Measurements from ENCODE around the gene TAGLN.

Gene TAGLN

GRCh38 chr11:117222991-117223740, 24.0 kb downstream of the TAGLN start:
- no peak overlapping the region for H2AFZ ChIP-seq (ENCODE audit: low read length)
- H3K4me2 ChIP-seq (ENCODE audit: low read depth, low read length): no peak overlapping the region
- no peak overlapping the region for H3K9ac ChIP-seq (ENCODE audit: low read length)
- no peak for DNase-seq
- H3K9me3 ChIP-seq (replicated peaks; ENCODE audit: insufficient read depth, low read length): no peaks in the 10 kb centered on the region
- no peaks in the 10 kb centered on the region for H3K27me3 ChIP-seq (replicated peaks; ENCODE audit: insufficient read depth, low read length)
- no peaks in the 10 kb centered on the region; the same call in 1 of the 2 replicates for H3K36me3 ChIP-seq (replicated peaks; ENCODE audit: insufficient read depth, low read length)
- no peak overlapping the region for H3K27ac ChIP-seq (ENCODE audit: low read length)
- no peaks in the 10 kb centered on the region for H3K4me1 ChIP-seq (ENCODE audit: low read length)
- H3K79me2 ChIP-seq (ENCODE audit: low read length): no peaks in the 10 kb centered on the region
- H4K20me1 ChIP-seq (ENCODE audit: insufficient read depth, low read length): no peaks in the 10 kb centered on the region
- H3K9me2 ChIP-seq (replicated peaks; ENCODE audit: insufficient read depth, low read length): no peaks in the 10 kb centered on the region
- TF ChIP-seq EZH2phosphoT487 (IDR thresholded peaks at IDR 0.05; ENCODE audit: low read length) (no peak), CTCF (IDR thresholded peaks at IDR 0.05; ENCODE audit: low read length) (no peak), EZH2 (optimal IDR thresholded peaks at IDR 0.05; ENCODE audit: low read depth, low read length) (no peak)
- H3F3A ChIP-seq (ENCODE audit: insufficient read depth, low read length): no peaks in the 10 kb centered on the region
- H3K4me3 ChIP-seq (ENCODE audit: low read length): no peak overlapping the region

- H3K79me2 ChIP-seq (ENCODE audit: low read length): no peaks in the 10 kb centered on the region
- H3K36me3 ChIP-seq (replicated peaks; ENCODE audit: insufficient read depth, low read length): peaks cover 2% of the 10 kb centered on the region; the same call in 1 of the 2 replicates
- no peaks in the 10 kb centered on the region for H4K20me1 ChIP-seq (ENCODE audit: insufficient read depth, low read length)
- H3F3A ChIP-seq (ENCODE audit: insufficient read depth, low read length): no peaks in the 10 kb centered on the region
- TF ChIP-seq CTCF (IDR thresholded peaks at IDR 0.05; ENCODE audit: low read length): no peak
- no peak for TF ChIP-seq EZH2 (optimal IDR thresholded peaks at IDR 0.05; ENCODE audit: low read depth, low read length)
- TF ChIP-seq EZH2phosphoT487 (IDR thresholded peaks at IDR 0.05; ENCODE audit: low read length): no peak
- no peak for DNase-seq
- H3K9ac ChIP-seq (ENCODE audit: low read length): no peak overlapping the region
- no peak overlapping the region for H3K4me3 ChIP-seq (ENCODE audit: low read length)
- no peaks in the 10 kb centered on the region for H3K27me3 ChIP-seq (replicated peaks; ENCODE audit: insufficient read depth, low read length)
- no peak overlapping the region for H2AFZ ChIP-seq (ENCODE audit: low read length)
- no peak overlapping the region for H3K27ac ChIP-seq (ENCODE audit: low read length)
- H3K9me3 ChIP-seq (replicated peaks; ENCODE audit: insufficient read depth, low read length): no peaks in the 10 kb centered on the region
- H3K9me2 ChIP-seq (replicated peaks; ENCODE audit: insufficient read depth, low read length): no peaks in the 10 kb centered on the region
- no peak overlapping the region for H3K4me2 ChIP-seq (ENCODE audit: low read depth, low read length)
- H3K4me1 ChIP-seq (ENCODE audit: low read length): no peaks in the 10 kb centered on the region
Observed at GRCh38 chr11:117223741-117224689, 24.8 kb downstream of the TAGLN start.

GRCh38 chr11:117225553-117226170, 26.5 kb downstream of the TAGLN start:
- no peak overlapping the region for H3K9ac ChIP-seq (ENCODE audit: low read length)
- H3K27ac ChIP-seq (ENCODE audit: low read length): no peak overlapping the region
- peaks cover 3% of the 10 kb centered on the region; the same call in 1 of the 2 replicates for H3K36me3 ChIP-seq (replicated peaks; ENCODE audit: insufficient read depth, low read length)
- H3K9me2 ChIP-seq (replicated peaks; ENCODE audit: insufficient read depth, low read length): no peaks in the 10 kb centered on the region
- no peaks in the 10 kb centered on the region for H4K20me1 ChIP-seq (ENCODE audit: insufficient read depth, low read length)
- no peaks in the 10 kb centered on the region for H3F3A ChIP-seq (ENCODE audit: insufficient read depth, low read length)
- H3K4me3 ChIP-seq (ENCODE audit: low read length): no peak overlapping the region
- H3K27me3 ChIP-seq (replicated peaks; ENCODE audit: insufficient read depth, low read length): no peaks in the 10 kb centered on the region
- H3K9me3 ChIP-seq (replicated peaks; ENCODE audit: insufficient read depth, low read length): no peaks in the 10 kb centered on the region
- peaks cover 14% of the 10 kb centered on the region for H3K79me2 ChIP-seq (ENCODE audit: low read length)
- DNase-seq: no peak
- TF ChIP-seq EZH2phosphoT487 (IDR thresholded peaks at IDR 0.05; ENCODE audit: low read length) (no peak), EZH2 (optimal IDR thresholded peaks at IDR 0.05; ENCODE audit: low read depth, low read length) (no peak), CTCF (IDR thresholded peaks at IDR 0.05; ENCODE audit: low read length) (no peak)
- H3K4me1 ChIP-seq (ENCODE audit: low read length): peaks cover 2% of the 10 kb centered on the region; the same call in 1 of the 2 replicates
- no peak overlapping the region for H2AFZ ChIP-seq (ENCODE audit: low read length)
- H3K4me2 ChIP-seq (ENCODE audit: low read depth, low read length): no peak overlapping the region

All from MM.1S (cell line).